AG04449 (cell line): Measurements from ENCODE around the gene NID1.

Source experiments
- CTCF ChIA-PET: fragments of 350-600 bp; formaldehyde crosslinking; extraction: SDS; loops from one replicate; lab custom pipeline; 2021; ENCODE audit warnings: antibody characterized with exemption; lab: Yijun Ruan, JAX
- POLR2A ChIA-PET: fragments of 400-600, 350-600 bp; formaldehyde crosslinking; extraction: SDS; loops from one replicate; lab custom pipeline; 2020; ENCODE audit warnings: antibody characterized with exemption, inconsistent platforms; lab: Yijun Ruan, JAX
- DNase-seq: peaks from one replicate; pipeline ENCODE4 v3.0.0-alpha.2; 2010; ENCODE audit warnings: low read depth, low spot score
- H3K4me3 ChIP-seq: 2 replicates; pipeline ENCODE4 v1.5.1; 2011; ENCODE audit warnings: low read depth, mild to moderate bottlenecking, control low read depth, low read length
- TF ChIP-seq, protein P1 (sequence below): IDR thresholded peaks from one replicate; pipeline ENCODE4 v1.5.1; 2011; ENCODE audit warnings: mild to moderate bottlenecking, moderate library complexity, low read length, control low read depth, inconsistent platforms; ENCODE audit not compliant: insufficient read depth; ENCODE audit errors: missing control alignments

NID1 gene

DNA sequence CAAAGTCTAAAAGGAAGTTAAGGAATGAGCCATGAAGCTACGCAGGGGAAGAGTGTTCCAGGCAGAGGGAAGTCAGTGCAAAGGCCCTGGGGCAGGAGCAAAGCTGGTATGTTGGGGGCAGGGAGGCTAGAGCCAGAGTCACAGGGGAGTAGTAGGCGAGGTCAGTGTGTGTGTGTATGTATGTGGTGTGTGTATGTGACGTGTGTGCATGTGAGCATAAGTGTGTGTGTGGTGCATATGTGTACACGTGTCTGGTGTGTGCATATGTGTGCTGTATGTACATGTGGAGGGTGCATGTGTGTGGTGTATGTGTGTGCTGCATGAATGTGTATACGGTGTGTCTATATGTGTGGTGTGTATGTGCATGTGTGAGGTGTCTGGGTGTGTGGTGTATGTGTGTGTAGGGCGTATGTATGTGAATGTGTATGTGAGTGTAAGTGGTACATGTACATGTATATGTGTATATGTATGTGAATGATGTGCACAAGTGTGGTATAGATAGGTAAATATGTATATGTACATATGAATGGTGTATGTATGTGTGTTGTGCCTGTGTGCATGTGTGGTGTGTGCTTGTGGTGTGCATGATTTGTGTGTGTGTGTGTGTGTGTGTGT lies 20.8 kb upstream of the NID1 start:
- no peak for DNase-seq
- ChIA-PET CTCF (no interaction called here), POLR2A (no interaction called here)
- TF ChIP-seq, protein P1, sequence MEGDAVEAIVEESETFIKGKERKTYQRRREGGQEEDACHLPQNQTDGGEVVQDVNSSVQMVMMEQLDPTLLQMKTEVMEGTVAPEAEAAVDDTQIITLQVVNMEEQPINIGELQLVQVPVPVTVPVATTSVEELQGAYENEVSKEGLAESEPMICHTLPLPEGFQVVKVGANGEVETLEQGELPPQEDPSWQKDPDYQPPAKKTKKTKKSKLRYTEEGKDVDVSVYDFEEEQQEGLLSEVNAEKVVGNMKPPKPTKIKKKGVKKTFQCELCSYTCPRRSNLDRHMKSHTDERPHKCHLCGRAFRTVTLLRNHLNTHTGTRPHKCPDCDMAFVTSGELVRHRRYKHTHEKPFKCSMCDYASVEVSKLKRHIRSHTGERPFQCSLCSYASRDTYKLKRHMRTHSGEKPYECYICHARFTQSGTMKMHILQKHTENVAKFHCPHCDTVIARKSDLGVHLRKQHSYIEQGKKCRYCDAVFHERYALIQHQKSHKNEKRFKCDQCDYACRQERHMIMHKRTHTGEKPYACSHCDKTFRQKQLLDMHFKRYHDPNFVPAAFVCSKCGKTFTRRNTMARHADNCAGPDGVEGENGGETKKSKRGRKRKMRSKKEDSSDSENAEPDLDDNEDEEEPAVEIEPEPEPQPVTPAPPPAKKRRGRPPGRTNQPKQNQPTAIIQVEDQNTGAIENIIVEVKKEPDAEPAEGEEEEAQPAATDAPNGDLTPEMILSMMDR, result no peak
- H3K4me3 ChIP-seq, result no peak overlapping the region

DNA sequence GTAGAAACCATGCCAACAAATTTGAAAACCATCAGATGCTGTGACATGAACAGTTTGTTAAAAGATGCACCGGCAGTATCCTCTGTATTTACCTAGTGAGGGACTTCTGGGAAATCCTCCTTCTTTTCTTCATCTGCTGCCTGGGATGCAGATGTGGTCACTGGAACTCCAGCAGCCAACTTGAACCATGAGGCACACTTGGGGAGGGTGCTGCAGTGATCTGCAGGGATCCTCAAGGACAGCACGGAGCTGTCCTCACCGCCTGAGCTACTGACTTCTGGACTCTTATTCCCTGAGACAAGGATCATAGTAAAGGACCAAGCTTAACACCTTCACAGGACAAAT lies 19.5 kb upstream of the NID1 start:
- CTCF ChIA-PET, result no interaction called here

DNA sequence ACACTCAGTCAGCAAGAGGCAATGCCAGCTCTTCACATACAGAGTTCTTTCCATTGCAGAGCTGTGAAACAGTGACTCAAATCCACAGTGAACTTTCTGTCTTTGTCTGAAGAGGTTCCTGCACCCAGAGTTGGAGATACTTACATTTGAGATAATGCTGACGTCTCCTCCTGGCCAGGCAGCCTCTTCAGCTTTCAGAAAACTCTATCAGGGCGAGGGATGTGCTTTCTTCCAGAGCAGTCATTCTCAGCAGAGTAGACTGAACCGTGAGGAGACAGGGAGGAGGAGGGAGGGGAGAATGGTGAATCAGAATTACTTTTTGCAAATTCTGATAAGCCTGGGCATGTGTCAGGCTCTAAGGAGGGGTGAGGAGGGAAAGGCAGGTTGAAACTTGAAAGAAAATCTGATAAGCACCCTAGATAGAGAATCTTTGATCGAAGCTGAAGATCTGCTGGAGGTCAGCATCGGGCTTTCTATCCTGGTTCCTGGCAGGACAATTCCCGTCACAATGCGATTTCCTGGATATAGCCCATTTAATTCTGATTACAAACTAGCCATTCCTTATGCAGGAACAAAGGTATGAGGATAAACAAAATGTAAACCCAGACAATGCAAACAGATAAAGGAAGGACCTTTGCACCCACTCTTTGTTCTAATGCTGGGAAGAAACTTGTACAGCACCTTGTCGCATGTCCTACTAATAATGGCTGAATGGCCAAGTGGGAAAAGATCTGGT lies 18.9 kb upstream of the NID1 start:
- no peak for DNase-seq
- TF ChIP-seq, protein P1, result no peak
- POLR2A ChIA-PET, result no interaction called here
- CTCF ChIA-PET, result no interaction called here
- no peak overlapping the region for H3K4me3 ChIP-seq

More for the DNA sequence above, 19.5 kb upstream of the NID1 start:
- POLR2A ChIA-PET, result no interaction called here
- TF ChIP-seq, protein P1, result no peak
- H3K4me3 ChIP-seq, result no peak overlapping the region
- no peak for DNase-seq

DNA sequence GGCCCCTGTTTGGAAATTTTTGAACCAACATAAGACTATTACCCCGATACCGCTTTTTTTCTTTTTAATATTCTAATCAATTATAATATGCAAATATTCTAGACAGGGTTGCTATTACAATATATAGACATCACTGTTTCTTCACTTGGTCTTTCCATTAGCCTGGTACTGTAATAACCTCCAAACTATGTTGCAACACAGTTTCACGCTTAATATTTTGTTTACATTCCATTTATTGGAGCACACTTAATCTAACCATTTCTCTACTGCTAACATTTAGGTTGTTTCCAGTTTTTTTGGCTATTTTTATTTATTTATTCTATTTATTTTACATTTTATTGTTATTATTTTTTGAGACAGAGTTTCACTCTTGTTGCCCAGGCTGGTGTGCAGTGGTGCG lies 17.6 kb upstream of the NID1 start:
- ChIA-PET POLR2A (no interaction called here), CTCF (interaction anchor here (0.6 kb wide), 1 partner anchor 108 kb away, joined by 3 read pairs; no protein-coding TSS in a partner anchor)
- no peak for DNase-seq
- TF ChIP-seq, protein P1, result no peak
- no peak overlapping the region for H3K4me3 ChIP-seq

DNA sequence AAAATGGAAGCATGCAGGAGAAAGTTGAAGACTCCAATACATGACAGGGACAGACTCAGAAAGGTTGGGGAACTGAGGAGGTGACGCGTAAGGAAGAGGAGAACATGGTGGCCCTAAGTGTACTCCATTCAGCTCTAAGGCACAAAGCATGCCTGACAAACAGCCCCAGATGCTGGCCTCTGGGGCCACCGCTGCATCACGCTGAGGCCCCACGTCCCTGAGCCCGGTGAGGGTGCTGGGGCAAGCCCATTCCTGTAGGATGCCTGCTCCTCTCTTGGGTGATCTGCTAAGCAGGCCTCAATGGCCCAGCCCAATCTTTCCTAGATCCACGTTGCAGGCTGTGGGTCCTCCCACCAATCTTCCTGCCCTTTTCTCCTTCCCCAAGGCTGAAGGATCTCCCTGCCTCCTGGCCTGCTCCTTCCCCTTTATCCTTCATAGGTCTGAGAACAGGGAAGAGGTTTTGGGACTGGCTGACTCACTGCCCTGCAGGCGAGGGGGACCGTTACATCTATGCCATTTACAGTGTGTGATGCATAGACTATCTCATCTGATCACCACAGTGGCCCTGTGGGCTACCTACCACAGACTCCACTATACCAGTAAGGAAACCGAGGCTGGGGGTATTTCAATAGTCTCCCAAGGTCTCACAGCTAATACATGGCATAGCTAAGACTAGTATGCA lies 16.8 kb upstream of the NID1 start:
- no peak for DNase-seq
- CTCF ChIA-PET, result no interaction called here
- TF ChIP-seq, protein P1, result no peak
- POLR2A ChIA-PET, result no interaction called here
- no peak overlapping the region for H3K4me3 ChIP-seq

DNA sequence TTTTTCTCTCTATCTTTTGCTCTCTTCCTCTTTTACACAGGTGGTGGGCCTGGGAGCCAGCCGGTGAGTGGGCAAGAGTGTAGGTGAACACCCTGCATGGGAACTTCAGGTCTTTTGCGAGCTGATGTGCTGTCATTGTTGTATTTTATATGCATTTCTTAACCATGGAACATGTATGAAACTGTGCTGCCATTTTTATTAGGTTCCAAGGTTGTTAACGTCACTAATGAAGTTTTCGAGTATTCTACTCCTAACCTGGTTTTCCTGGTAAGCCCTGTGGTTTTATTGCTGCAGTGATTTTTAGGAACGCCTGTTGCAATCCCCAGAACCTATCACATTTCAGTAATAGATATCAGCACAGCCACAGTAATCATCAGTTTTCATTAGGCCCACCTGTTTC lies 14.8 kb upstream of the NID1 start:
- POLR2A ChIA-PET, result no interaction called here
- CTCF ChIA-PET, result no interaction called here
- TF ChIP-seq, protein P1, result no peak
- no peak overlapping the region for H3K4me3 ChIP-seq
- no peak for DNase-seq
